Stimulated activated CD8-positive, alpha-beta memory T cell treated with anti-CD3 and anti-CD28 coated beads, Interleukin-2, amount 100 ng/mL, for 48 hours (primary cell): ENCODE results near the gene PRKAG3.
"Not testable (repeated sequence)": the region's sequence is repeated elsewhere in the genome, so short reads cannot be mapped to it uniquely, and the experiment has no call there.

Source experiments
- DNase-seq, 2 donors: peaks; one replicate each; pipeline ENCODE4 v3.0.0-alpha.2; 2020; ENCODE audit warnings: low read depth in 2 of 2

PRKAG3 gene

DNA sequence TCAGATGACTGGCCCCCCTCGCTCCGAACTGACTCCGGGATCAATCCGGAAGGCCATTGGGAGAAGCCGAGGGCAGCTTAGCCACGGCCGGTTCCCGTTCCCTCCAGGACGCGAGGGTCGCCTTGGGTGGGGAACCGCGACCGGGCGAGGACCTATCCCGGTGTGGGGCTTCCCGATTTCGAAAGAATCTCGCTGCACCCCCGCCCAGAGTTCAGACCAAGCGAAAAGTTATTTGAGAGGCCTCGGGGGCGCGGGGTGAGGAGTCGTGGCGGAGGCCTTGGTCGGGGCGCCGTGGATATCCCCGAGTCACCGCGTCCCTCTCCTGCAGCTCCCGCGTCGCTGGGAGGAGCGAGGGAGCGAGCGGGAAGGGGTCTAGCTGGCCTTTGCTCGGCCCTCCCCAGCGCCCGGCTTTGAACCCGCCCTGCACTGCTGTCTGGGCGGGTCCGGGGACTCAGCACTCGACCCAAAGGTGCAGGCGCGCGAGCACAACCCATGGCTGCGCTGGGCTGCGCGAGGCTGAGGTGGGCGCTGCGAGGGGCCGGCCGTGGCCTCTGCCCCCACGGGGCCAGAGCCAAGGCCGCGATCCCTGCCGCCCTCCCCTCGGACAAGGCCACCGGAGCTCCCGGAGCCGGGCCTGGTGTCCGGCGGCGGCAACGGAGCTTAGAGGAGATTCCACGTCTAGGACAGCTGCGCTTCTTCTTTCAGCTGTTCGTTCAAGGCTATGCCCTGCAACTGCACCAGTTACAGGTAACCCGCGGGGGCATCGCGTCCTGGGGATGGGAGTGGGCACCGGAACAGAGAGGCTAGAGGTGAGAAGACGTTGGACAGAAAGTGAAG lies 49.7 kb downstream of the PRKAG3 start, which contains the start of gene CYP27A1:
Gene CYP27A1, plus strand, starts transcription at position 457 of the 837 bp plus-strand sequence. Its CDS starts 36 bp downstream, at position 493.
- DNase-seq = no peak

DNA sequence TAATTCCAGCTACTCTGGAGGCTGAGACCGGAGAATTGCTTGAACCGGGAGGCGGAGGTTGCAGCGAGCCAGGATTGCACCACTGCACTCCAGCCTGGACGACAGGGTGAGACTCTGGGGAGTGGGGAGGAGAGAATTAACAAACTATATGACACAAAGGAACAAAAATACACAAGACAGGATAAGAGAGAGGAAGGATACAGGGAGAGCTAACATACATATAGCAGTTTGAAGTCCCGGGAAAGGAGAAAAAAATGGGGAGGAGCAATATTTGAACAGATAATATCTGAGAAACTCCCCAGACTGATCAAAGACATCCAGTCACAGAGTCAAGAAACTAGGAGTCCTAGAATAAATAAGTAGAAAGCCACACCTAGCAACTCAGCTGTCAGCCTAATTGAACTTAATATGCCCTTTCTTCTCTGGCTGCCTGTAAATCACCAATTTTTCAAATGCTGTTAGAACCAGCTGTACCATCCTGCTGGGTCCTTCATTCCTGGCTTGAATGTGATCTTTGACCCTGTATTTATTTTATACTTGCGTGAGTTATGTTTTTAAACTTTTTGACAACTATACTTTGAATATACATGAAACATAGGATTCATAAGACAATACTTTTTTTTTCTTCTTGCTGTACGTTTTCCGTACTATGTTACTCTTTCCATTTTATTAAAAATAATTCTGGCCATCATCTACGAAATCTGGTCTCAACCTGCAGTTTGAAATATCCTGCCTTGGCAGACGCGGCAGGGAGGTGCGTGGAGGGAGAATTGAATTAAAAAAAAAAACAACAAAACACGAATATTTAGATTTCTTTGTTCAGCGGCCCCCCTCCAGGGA lies 50.5 kb downstream of the PRKAG3 start:
- no peak for DNase-seq

DNA sequence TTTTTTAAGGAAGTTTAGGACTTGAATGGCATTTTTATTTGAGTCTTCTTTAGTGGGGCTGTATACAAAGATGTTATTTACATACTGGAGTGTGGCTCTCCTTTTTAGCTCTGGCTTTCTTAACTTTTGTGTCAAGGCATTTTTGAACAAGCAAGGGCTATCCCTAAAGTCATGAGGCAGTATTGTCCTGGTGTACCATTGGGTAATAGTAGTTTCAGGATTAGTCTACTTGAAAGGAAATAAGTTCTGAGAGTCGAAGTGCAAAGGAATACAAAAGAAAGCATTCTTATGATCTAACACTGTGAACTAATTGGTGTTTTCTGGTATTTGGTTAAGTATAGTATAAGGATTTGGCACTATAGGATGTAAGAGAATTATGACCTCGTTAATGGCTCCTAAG lies 51.6 kb downstream of the PRKAG3 start:
- no peak for DNase-seq

DNA sequence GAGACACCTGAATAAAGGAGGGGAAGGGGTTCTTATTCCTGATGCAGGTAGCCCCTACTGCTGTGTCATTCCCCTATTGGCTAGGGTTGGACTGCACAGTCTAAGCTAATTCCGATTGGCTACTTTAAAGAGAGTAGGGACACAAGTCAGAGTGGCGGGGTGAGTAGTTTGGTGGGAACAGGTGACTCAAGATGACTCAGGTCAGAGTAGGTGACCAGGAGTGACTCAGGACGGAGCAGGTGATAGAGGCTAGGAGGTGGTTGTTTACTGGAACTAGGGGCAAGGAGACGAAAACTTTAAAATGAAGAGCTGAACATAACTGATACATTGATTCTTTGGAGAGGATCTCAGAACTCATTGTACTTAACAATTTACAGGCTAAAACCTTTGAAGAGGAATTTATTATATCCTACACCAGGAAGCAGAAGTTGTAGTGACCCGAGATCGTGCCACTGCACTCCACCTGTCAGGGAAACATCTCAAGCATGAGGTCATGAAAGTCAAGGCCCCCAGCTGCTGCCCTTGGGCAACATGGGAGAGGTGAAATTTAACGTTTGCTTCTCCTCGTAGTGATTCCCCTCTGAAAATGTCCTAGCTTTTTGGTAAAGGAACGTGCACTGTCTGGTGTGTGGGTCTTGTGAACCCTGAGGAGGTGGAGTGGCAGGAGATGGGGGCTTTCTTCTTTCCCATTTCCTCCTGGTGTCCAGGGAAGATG lies 54.2 kb downstream of the PRKAG3 start:
- DNase-seq = no peak

DNA sequence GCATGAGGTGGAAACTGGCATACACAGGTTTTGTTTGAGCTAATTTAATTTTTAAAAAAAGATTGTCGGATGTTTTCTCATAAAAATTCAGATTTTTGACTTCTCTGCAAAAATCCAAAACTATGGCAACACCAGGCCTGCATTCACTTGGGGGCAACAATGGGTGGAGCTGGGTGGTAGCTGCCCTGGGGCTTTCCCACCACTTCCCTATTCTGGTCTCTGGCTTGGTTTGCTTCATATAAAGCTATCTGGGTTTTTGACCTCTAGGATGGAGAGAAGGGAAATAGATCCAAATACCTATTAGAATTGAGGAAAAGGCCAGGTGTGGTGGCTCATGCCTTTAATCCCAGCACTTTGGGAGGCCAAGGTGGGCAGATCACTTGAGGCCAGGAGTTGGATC lies 55.1 kb downstream of the PRKAG3 start:
- no peak for DNase-seq

DNA sequence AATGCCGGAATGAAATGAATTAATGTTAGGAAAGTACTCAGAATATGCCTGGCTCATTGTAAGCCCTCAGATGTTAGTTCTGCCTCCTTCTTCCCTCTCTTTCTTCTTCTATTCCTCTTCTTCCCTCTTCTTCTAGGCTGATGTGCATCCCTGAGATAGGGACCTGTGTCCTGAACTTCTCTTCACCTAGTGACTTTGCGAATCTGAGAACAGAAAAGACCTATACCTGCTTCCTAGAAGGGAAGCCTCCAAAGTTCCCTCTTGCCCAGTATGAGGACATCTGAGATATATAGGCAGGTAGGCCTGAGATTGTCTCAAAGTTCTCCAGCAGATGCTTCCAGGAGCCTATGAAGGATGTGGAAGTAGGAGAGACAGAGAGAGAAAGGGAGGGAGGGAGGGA lies 57.7 kb downstream of the PRKAG3 start:
- DNase-seq = no peak

DNA sequence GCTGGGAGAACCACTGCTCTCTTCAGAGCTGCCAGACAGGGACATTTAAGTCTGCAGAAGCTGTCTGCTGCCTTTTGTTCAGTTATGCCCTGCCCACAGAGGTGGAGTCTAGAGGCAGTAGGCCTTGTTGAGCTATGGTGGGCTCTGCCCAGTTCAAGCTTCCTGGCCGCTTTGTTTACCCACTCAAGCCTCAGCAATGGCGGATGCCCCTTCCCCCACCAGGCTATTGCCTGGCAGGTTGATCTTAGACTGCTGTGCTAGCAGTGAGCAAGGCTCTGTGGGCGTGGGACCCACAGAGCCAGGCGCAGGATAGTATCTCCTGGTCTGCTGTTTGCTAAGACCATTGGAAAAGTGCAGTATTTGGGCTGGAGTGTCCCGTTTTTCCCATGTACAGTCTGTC lies 58.8 kb downstream of the PRKAG3 start:
- DNase-seq = not testable (repeated sequence)
